Measurements from ENCODE around the gene TSEN2.

Gene TSEN2

DNA sequence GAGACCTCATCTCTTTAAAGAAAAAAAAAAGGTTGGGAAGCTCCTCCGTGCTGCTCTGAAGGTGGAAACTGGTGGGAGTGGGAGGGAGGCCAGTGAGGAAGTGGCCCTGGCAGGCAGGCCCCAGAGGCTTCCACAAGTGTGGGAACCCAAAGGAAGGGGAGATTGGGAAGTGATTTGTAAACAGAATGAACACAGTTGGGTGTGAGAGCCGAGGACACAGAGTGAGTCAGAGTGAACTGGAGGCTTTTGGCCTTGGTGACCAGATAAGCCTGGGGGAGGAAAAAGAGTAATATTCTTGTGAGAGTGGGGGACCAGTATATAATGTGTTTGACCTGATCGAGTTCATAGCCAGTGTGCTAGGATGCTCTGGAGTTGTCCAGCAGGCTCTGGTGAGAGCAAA is 95.6 kb downstream of the TSEN2 start:
- Mint-ChIP-seq H3K4me3 (no peak overlapping the region), H3K27ac (no peak overlapping the region), H3K36me3 (ENCODE audit: low read depth) (peaks cover 56% of the 10 kb centered on the region), H3K27me3 (ENCODE audit: low read depth) (no peaks in the 10 kb centered on the region), H3K9me3 (no peaks in the 10 kb centered on the region), H3K4me1 (ENCODE audit: low read depth) (peaks cover 2% of the 10 kb centered on the region)

DNA sequence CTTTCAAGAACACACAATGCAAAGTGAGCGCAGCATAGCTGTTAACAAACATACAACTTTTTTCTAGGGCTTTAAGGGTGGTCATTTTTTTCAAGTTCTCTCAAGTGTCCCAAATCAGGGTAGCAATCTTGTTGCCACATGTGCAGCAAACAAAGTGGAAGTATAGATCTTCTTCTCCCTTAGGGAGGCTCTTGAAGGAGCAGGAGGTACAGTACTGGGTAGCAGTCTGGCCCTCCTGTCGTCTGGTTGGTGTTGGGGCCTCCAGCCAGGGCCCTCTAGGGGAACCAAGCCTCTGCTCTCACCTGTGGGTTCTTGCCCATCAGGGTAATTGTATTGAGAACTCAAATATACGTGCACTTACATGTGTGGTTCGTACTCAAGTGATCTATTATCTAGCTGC is 98.5 kb downstream of the TSEN2 start:
- H3K4me1 Mint-ChIP-seq (ENCODE audit: low read depth) = peaks cover 2% of the 10 kb centered on the region
- no peak overlapping the region for H3K27ac Mint-ChIP-seq
- peaks cover 47% of the 10 kb centered on the region for H3K36me3 Mint-ChIP-seq (ENCODE audit: low read depth)
- no peaks in the 10 kb centered on the region for H3K27me3 Mint-ChIP-seq (ENCODE audit: low read depth)
- no peak overlapping the region for H3K4me3 Mint-ChIP-seq
- H3K9me3 Mint-ChIP-seq = no peaks in the 10 kb centered on the region

Measured in T-helper 1 cell treated with Interleukin-12 subunit alpha and Interleukin-12 subunit beta and Interleukin-4 antibody, amounts not matched to agents 30 μg/mL and 1 μg/mL, for 36 hours (primary cell).